B cell (primary cell): ENCODE measurements around the gene TTC4. TPM values are rescaled to one million over a fixed set of nuclear protein-coding genes. Genes with fewer than 3 reads are reported as not detected.

Experiments used
- ATAC-seq: fragments of 200-7000 bp; cut with Tn5 transposase; one replicate; pipeline ENCODE4 v1.10.0; 2021; ENCODE audit warnings: low read depth, mild to moderate bottlenecking, moderate number of reproducible peaks, moderate library complexity
- CTCF ChIA-PET: fragments of 350-600 bp; sonication (Branson Sonifier 250); formaldehyde crosslinking; loops from one replicate; lab custom pipeline; 2021; ENCODE audit warnings: antibody characterized with exemption, inconsistent platforms; lab: Charles Lee
- POLR2A ChIA-PET: fragments of 350-600 bp; sonication (Branson Sonifier 250); formaldehyde crosslinking; loops from one replicate; lab custom pipeline; 2021; ENCODE audit warnings: antibody characterized with exemption; lab: Charles Lee
- DNase-seq: peaks from one replicate; pipeline ENCODE4 v3.0.0; 2013
- H2AFZ ChIP-seq: 2 replicates; pipeline ENCODE4 v1.6.1; 2012; ENCODE audit warnings: mild to moderate bottlenecking, low read depth, low read length; ENCODE audit not compliant: insufficient read depth, poor library complexity, severe bottlenecking
- H3K27ac ChIP-seq, 2 donors: 1 replicate in 1 of 2; 2 replicates in 1 of 2; pipeline ENCODE4 v1.5.1; 2012 to 2013; ENCODE audit warnings: low read length in 2 of 2, mild to moderate bottlenecking in 2 of 2, moderate library complexity in 1 of 2
- H3K27me3 ChIP-seq, 4 experiments: fragments of 200-600 bp in 1 of 4; sonication (generic) in 1 of 4; replicated peaks in 1 of 4; 1 replicate in 2 of 4; 2 replicates in 2 of 4; pipeline versions ENCODE4 v1.6.1 to v1.7.0; 2013 to 2016; ENCODE audit warnings: low read length in 3 of 4, mild to moderate bottlenecking in 2 of 4, mixed read lengths in 1 of 4, moderate library complexity in 1 of 4; ENCODE audit not compliant: insufficient read depth in 4 of 4, control insufficient read depth in 3 of 4; ENCODE audit errors: control extremely low read depth in 1 of 4
- H3K36me3 ChIP-seq, 2 experiments: replicated peaks in 1 of 2; 1 replicate in 1 of 2; 2 replicates in 1 of 2; pipeline versions ENCODE4 v1.6.1 to v1.7.1; 2013; ENCODE audit warnings: low read length in 1 of 2; ENCODE audit not compliant: insufficient read depth in 2 of 2, control insufficient read depth in 1 of 2; ENCODE audit errors: control extremely low read depth in 1 of 2, extremely low read depth in 1 of 2
- H3K4me1 ChIP-seq, 2 donors: fragments of 200-600 bp in 1 of 2; sonication (generic) in 1 of 2; 1 replicate in 1 of 2; 2 replicates in 1 of 2; pipeline versions ENCODE4 v1.5.1 to v1.6.1; 2013 to 2017; ENCODE audit warnings: low read length in 2 of 2; ENCODE audit not compliant: control insufficient read depth in 2 of 2, insufficient read depth in 2 of 2
- H3K4me2 ChIP-seq: replicated peaks from 2 replicates; pipeline ENCODE3; 2012; ENCODE audit warnings: mild to moderate bottlenecking, low read depth, low read length; ENCODE audit not compliant: poor library complexity, severe bottlenecking
- H3K4me3 ChIP-seq, 5 experiments: fragments of 200-600 bp in 1 of 5; sonication (generic) in 1 of 5; 1 replicate in 3 of 5; 2 replicates in 2 of 5; pipeline versions ENCODE4 v1.5.1 to v1.7.0; 2011 to 2016; ENCODE audit warnings: low read length in 4 of 5, mild to moderate bottlenecking in 4 of 5, low read depth in 2 of 5, control low read depth in 1 of 5, moderate library complexity in 1 of 5; ENCODE audit not compliant: insufficient read depth in 1 of 5; ENCODE audit errors: control extremely low read depth in 1 of 5, extremely low read depth in 1 of 5
- H3K79me2 ChIP-seq: fragments of 200-600 bp; sonication (generic); one replicate; pipeline ENCODE4 v1.6.0; 2016; ENCODE audit warnings: low read length; ENCODE audit not compliant: control insufficient read depth, insufficient read depth
- H3K9ac ChIP-seq: fragments of 200-600 bp; sonication (generic); 2 replicates; pipeline ENCODE4 v1.6.1; 2017; ENCODE audit warnings: mild to moderate bottlenecking, low read length, moderate library complexity
- H3K9me3 ChIP-seq, 3 donors: one replicate each; pipeline versions ENCODE4 v1.6.1 to v1.7.1; 2013; ENCODE audit warnings: low read length in 2 of 3; ENCODE audit not compliant: control insufficient read depth in 2 of 3, insufficient read depth in 1 of 3; ENCODE audit errors: control extremely low read depth in 1 of 3
- H4K20me1 ChIP-seq: 2 replicates; pipeline ENCODE4 v1.6.0; 2012; ENCODE audit warnings: mild to moderate bottlenecking, low read length; ENCODE audit not compliant: insufficient read depth, control insufficient read depth, poor library complexity, severe bottlenecking
- H3K27ac Mint-ChIP-seq: one replicate; pipeline ENCODE4 v1.8.0; 2021; ENCODE audit warnings: mixed read lengths
- H3K27me3 Mint-ChIP-seq: one replicate; pipeline ENCODE4 v1.8.0; 2021; ENCODE audit warnings: mixed read lengths
- H3K4me1 Mint-ChIP-seq: one replicate; pipeline ENCODE4 v1.8.0; 2021; ENCODE audit warnings: mixed read lengths
- H3K4me3 Mint-ChIP-seq: one replicate; pipeline ENCODE4 v1.8.0; 2021; ENCODE audit warnings: mixed read lengths
- H3K9me3 Mint-ChIP-seq: one replicate; pipeline ENCODE4 v1.8.0; 2022; ENCODE audit warnings: mixed read lengths; ENCODE audit not compliant: insufficient read depth
- EZH2 ChIP-seq: IDR thresholded peaks from 2 replicates; pipeline ENCODE4 v1.6.1; 2012; ENCODE audit warnings: borderline replicate concordance, low read depth, mild to moderate bottlenecking, moderate library complexity, low read length; ENCODE audit not compliant: insufficient read depth, poor library complexity, severe bottlenecking
- WGBS: methylation state at CpG from one replicate; pipeline ENCODE4 v1.1.5; 2013; ENCODE audit warnings: missing lambda C conversion rate; ENCODE audit not compliant: insufficient coverage; 5-methylcytosine and 5-hydroxymethylcytosine counted together
- intact Hi-C: fragments of 100-400 bp; cut with micrococcal nuclease; formaldehyde crosslinking; loops from one replicate; pipeline ENCODE4 v1.10.0; 2022
- polyA plus RNA-seq: library from polyadenylated mRNA; depleted of rRNA; stranded (reverse); fragments of >200 nt; gene quantifications from 2 replicates; pipeline ENCODE4 v1.2.3, GENCODE V29; 2012
- total RNA-seq, 2 donors: library from RNA; stranded (reverse); fragments of 120-200 nt in 1 of 2; gene quantifications; 1 replicate in 1 of 2; 2 replicates in 1 of 2; pipeline versions ENCODE4 v1.2.3 to v1.2.4, GENCODE V29; 2013 to 2022
- TF ChIP-seq, protein P1 (sequence below): fragments of 200-600 bp; IDR thresholded peaks from one replicate; pipeline ENCODE4 v1.8.0; 2022; ENCODE audit warnings: antibody characterized with exemption, mild to moderate bottlenecking

The TTC4 gene
- total and polyA plus RNA-seq, 2 donors (not counting 1 experiment from before 2014, with no cell fraction given) = 9.9 to 23.9 TPM

DNA sequence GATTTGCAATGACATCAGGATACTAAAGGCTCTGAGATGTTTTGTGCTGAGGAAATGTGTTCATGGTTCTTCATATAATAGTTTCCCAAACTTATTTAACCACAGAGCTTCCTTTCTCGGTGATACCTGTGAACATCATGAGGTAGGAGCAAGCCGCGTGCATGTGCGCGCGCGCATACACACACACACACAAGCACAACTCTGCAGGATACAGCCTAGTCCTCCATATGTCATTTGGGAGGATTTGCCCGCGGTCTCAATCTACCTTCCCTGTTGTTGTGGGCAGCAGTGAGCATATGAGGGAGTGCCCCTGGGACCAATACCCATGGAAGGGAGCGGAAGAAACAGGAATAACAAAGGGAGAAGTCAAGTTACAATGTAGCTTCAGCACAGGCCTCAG is 12.2 kb upstream of the TTC4 start:
- WGBS = 95% methylated on average over 4 of the region's 10 CpGs
- no peak for DNase-seq
- H2AFZ ChIP-seq = no peak overlapping the region
- H3K79me2 ChIP-seq = no peaks in the 10 kb centered on the region
- no peak for TF ChIP-seq EZH2
- TF ChIP-seq, protein P1, sequence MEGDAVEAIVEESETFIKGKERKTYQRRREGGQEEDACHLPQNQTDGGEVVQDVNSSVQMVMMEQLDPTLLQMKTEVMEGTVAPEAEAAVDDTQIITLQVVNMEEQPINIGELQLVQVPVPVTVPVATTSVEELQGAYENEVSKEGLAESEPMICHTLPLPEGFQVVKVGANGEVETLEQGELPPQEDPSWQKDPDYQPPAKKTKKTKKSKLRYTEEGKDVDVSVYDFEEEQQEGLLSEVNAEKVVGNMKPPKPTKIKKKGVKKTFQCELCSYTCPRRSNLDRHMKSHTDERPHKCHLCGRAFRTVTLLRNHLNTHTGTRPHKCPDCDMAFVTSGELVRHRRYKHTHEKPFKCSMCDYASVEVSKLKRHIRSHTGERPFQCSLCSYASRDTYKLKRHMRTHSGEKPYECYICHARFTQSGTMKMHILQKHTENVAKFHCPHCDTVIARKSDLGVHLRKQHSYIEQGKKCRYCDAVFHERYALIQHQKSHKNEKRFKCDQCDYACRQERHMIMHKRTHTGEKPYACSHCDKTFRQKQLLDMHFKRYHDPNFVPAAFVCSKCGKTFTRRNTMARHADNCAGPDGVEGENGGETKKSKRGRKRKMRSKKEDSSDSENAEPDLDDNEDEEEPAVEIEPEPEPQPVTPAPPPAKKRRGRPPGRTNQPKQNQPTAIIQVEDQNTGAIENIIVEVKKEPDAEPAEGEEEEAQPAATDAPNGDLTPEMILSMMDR = no peak
- no peaks in the 10 kb centered on the region for H3K9me3 Mint-ChIP-seq
- no peak overlapping the region for H3K9ac ChIP-seq
- no peak overlapping the region for H3K4me3 Mint-ChIP-seq
- POLR2A ChIA-PET = no interaction called here
- peaks cover 0 to 11% (median 1%) of the 10 kb centered on the region in 4 experiments for H3K27me3 ChIP-seq
- no peak overlapping the region for H3K4me2 ChIP-seq
- intact Hi-C loops = no loop called here
- H3K36me3 ChIP-seq = no peaks in the 10 kb centered on the region
- H3K27ac ChIP-seq = no peak overlapping the region
- CTCF ChIA-PET = no interaction called here
- ATAC-seq = no peak
- no peaks in the 10 kb centered on the region for H3K9me3 ChIP-seq
- no peaks in the 10 kb centered on the region for H3K4me1 Mint-ChIP-seq
- peaks cover 36% of the 10 kb centered on the region for H3K27me3 Mint-ChIP-seq
- H4K20me1 ChIP-seq = no peaks in the 10 kb centered on the region
- H3K27ac Mint-ChIP-seq = no peak overlapping the region
- H3K4me3 ChIP-seq = no peak overlapping the region
- no peaks in the 10 kb centered on the region for H3K4me1 ChIP-seq

DNA sequence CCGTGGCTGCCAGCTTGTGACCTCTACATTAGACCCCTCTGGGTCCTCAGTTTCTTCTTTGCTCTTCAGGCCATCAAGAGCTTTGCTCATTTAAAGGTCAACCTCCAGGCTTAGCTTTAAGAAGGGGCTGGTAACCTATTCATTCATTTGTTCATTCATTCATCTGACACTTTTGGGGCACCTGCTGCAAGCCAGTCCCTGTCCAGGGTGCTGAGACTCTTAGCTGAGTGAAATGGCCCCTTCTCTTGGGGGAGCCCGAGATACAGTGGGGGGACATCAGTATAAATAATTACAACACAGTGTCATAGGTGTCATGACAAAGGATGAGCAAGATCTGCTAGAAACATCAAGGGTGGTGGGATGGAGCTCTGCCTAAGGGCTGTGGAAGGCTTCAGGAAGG is 10.5 kb upstream of the TTC4 start:
- Histone ChIP-seq H3K4me3 (no peak overlapping the region), H3K27ac (no peak overlapping the region), H3K4me1 (no peaks in the 10 kb centered on the region), H3K9ac (no peak overlapping the region), H3K27me3 (peaks cover 0 to 13% (median 2%) of the 10 kb centered on the region in 4 experiments), H2AFZ (no peak overlapping the region), H3K36me3 (no peaks in the 10 kb centered on the region), H3K4me2 (no peak overlapping the region), H4K20me1 (no peaks in the 10 kb centered on the region), H3K9me3 (no peaks in the 10 kb centered on the region), H3K79me2 (no peaks in the 10 kb centered on the region)
- no peak for TF ChIP-seq EZH2
- TF ChIP-seq, protein P1 = no peak
- DNase-seq (no peak), ATAC-seq (no peak)
- Mint-ChIP-seq H3K4me1 (no peaks in the 10 kb centered on the region), H3K27ac (no peak overlapping the region), H3K4me3 (no peak overlapping the region), H3K9me3 (no peaks in the 10 kb centered on the region), H3K27me3 (peaks cover 36% of the 10 kb centered on the region)
- POLR2A ChIA-PET = no interaction called here
- CTCF ChIA-PET = no interaction called here
- WGBS = 83% methylated on average over 1 of the region's 2 CpGs
- intact Hi-C loops = no loop called here
